Stimulated activated CD4-positive, alpha-beta T cell treated with anti-CD3 and anti-CD28 coated beads, Interleukin-1b, Interleukin-23, amount 100 ng/mL, for 24 hours (primary cell): Measurements from ENCODE around the gene TEX14.
"Not testable (repeated sequence)": the region's sequence is repeated elsewhere in the genome, so short reads cannot be mapped to it uniquely, and the experiment has no call there.

Experiments used
- DNase-seq, 4 experiments: peaks; one replicate each; pipeline ENCODE4 v3.0.0-alpha.2; 2020; ENCODE audit warnings: low read depth in 4 of 4, low spot score in 1 of 4

TEX14 gene

GRCh38 chr17:58692239-58693055, 602 bp upstream of the TEX14 start, which contains the start of gene RAD51C:
RAD51C (plus strand) TSS chr17:58692602; CDS start chr17:58692644, 42 bp downstream.
- peak; percentile 70 to 87 (median 81) for DNase-seq

DNA sequence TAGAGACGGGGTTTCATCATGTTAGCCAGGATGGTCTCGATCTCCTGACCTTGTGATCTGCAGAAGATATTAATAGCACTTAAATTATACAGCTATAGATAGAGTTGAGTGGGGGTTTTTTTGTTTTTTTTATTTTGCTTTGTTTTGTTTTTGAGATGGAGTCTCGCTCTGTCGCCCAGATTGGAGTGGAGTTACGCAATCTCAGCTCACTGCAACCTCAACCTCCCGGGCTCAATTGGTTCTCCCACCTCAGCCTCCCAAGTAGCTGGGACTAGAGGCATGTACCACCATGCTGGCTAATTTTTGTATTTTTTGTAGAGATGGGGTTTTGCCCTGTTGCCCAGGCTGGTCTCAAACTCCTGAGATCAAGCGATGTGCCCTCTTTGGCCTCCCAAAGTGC, 1.8 kb downstream of the TEX14 start:
- not testable (repeated sequence) for DNase-seq

GRCh38 chr17:58688521-58688920, 3.3 kb downstream of the TEX14 start:
- DNase-seq: no peak

DNA sequence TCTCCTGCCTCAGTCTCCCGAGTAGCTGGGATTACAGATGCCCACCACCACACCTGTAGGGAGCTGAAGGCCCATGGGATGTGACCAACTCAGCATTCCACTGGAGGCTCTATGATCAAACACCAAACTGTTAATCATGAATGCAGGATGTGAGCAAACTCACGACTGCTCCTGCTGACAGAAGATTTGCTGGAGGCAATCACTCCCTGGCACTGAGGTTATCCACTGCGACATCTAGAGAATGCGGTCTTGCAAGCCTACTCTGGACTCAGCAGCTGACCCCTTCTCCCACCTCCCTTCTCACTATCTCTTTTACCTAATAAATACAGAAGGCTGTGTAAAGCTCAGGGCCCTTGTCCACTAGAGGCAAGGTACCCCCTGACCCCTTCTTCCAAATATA, 4.9 kb downstream of the TEX14 start:
- no peak for DNase-seq

- not testable (repeated sequence) for DNase-seq
Observed at GRCh38 chr17:58684462-58684861, 7.4 kb downstream of the TEX14 start.

- DNase-seq: no peak
Observed at GRCh38 chr17:58684003-58684402, 7.8 kb downstream of the TEX14 start.

GRCh38 chr17:58680038-58680369, 11.8 kb downstream of the TEX14 start:
- DNase-seq: no peak

- no peak for DNase-seq
Observed at GRCh38 chr17:58679263-58680037, 12.4 kb downstream of the TEX14 start.

DNA sequence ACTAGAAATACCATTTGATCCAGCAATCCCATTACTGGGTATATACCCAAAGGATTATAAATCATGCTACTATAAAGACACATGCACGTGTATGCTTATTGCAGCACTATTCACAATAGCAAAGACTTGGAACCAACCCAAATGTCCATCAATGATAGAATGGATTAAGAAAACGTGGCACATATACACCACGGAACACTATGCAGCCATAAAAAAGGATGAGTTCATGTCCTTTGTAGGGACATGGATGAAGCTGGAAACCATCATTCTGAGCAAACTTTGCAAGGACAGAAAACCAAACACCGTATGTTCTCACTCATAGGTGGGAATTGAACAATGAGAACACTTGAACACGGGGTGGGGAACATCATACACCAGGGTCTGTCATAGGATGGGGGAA, 13.6 kb downstream of the TEX14 start:
- DNase-seq: not testable (repeated sequence)

DNA sequence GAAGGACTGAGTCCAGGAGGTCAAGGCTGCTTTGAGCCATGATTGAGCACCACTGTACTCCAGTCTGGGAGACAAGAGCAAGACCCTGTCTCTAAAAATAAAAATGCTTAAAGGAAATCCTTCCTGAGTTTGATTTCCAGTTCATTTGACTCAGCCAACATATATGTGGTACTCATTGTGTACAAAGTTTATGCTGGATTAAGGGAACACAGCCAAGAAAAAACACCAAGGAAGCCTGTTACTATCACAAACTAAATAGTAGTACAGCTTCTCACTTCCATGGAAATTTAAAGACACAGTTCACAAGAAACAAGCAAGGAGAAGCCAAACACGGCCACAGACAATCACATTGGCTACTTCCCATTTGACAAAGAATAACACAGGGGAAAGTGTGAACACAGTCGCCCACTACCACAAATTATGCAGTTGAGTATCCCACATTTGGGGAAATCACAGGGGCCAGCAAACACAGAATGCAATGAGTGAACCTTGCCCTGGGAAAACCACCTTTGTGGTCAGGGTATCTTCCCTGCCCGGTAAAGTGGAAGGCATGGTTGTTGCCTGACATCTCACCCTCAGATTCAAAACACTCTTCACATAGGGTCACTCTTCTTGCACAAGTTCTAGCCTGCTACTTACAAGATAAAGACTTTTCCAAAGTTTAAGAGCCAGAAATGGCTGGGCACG, 14.5 kb downstream of the TEX14 start:
- DNase-seq: no peak

GRCh38 chr17:58671969-58672368, 19.9 kb downstream of the TEX14 start:
- DNase-seq: no peak

GRCh38 chr17:58669853-58670252, 22.0 kb downstream of the TEX14 start:
- no peak for DNase-seq

GRCh38 chr17:58668598-58668935, 23.3 kb downstream of the TEX14 start:
- DNase-seq: no peak

DNA sequence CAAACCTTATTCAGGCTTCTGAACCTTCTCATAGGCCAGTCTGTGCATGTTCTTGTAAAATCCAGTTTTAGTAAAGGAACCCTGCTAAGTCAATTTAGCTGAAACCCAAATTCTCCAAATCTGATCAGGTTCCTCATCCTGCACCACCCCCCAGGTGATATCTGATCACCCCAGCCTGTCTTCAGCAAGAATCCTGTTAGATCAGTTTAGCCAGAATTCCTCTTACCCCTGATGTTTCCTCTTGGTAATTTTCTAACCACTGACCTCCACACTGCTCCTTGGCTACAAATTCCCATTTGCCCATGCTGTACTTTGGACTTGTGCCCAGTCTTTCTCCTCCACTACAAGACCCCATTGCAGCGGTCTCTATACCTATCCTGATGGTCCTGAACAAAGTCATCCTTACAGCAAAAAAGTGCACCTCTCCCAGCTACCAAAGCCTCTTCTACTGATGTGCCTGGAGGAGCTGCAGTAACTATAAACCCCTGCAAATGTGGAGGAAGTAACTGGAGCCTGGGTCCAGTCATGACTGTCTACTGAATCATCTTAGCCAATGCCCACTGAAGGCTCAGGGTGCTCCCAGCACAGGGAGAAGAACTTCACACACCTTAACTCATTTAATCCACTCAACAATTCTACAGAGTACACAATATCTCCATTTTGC, 23.8 kb downstream of the TEX14 start:
- DNase-seq: no peak

DNA sequence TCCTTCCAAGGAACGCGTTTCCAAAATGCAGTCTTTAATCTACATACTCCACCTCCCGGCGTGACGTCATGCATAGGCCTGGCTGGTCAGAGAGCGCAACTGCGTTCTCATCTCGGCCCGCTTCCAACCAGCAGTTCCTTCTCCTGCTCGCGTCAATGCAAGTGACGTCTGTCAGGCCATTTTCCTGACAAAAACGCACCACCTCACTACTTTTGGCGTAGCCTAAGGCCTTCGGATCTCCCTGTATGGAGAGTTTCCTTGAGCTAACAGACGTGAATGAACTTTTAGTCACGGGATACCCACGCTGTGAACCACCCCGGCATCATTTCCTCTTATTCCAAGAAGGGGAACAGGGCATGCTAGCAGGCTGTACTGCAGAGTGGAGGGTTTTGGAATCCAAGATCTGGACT, 25.0 kb downstream of the TEX14 start:
- DNase-seq: peak in 2 of 4 experiments; percentile 14 to 25

DNA sequence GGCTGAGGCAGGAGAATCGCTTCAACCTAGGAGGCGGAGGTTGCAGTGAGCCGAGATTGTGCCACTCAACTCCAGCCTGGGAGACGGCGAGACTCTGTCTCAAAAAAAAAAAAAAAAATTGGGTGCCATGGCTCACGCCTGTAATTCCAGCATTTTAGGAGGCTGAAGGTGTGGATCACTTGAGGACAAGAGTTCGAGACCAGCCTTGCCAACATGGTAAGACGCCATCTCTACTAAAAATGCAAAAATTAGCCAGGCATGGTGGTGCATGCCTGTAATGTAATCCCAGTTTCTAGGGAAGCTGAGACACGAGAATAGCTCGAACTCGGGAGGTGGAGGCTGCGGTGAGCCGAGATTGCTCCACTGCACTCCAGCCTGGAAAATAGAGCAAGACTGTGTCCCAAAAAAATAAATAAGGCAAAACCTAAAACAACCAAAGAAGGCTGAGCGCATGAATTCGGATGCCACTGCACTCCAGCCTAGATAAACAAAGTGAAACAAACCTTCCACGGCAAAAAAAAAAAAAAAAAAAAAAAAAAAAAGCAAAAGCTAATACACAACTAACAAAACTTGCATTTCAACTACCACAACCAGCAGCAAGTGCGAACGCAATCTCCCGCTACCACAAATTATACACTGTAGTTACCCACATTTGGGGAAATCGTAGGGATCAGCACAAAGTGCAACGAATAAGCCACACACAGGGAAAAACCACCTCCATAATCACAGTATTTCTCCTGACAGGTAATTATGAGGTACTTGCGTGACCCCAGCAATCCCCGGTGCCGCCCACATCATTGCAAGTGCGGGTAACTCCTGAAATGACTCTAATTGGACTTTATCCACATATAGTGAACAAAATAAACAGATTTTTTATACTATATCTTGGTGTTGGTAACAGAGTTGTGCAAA, 25.6 kb downstream of the TEX14 start:
- DNase-seq: no peak

DNA sequence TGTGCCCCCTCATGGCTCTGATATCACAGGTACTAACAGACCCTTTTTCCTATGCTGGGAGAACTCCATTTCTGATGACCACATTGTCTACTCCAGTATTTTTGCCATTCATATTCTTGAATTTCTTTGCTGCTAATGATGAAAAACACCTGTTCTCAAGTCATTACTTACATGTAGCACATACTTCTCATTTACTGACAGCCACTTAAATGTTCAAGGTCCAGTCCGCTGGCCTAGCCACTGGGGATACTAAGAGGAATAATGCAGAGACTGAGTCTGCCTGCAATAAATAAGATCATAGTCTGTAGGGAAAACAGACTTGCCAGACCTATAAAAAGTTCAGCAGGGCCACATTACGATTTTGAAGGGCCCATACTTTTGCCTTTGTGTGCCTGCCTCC, 27.5 kb downstream of the TEX14 start:
- no peak for DNase-seq

GRCh38 chr17:58661499-58661898, 30.3 kb downstream of the TEX14 start:
- no peak for DNase-seq

GRCh38 chr17:58660621-58661020, 31.2 kb downstream of the TEX14 start:
- DNase-seq: no peak

- not testable (repeated sequence) for DNase-seq
Observed at GRCh38 chr17:58659714-58660084, 32.1 kb downstream of the TEX14 start.
